ENCODE measurements around the gene AMZ1. TPM values are rescaled to one million over a fixed set of nuclear protein-coding genes. Genes with fewer than 3 reads are reported as not detected.

The AMZ1 gene
- total RNA-seq, 4 donors from 2014 or later = 0.64 TPM; not detected in 3

DNA sequence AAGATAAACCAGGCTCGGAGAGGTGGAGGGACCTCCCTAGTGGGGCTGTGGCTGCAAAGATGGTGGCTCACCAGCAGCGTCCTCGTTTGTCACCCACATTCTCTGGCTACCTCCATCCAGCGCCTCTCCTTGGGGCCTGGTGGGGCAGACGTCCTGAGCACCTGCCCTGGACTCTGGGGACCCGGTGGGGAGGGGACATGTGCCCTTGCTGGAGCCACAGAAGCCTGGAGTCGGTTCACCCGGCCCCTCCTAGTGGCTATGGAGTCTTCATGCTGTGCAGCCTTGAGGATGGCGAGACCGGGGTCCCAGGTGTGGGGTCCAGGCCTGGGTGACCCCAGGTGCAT lies 41.7 kb upstream of the AMZ1 start:
- TF ChIP-seq, protein P1, sequence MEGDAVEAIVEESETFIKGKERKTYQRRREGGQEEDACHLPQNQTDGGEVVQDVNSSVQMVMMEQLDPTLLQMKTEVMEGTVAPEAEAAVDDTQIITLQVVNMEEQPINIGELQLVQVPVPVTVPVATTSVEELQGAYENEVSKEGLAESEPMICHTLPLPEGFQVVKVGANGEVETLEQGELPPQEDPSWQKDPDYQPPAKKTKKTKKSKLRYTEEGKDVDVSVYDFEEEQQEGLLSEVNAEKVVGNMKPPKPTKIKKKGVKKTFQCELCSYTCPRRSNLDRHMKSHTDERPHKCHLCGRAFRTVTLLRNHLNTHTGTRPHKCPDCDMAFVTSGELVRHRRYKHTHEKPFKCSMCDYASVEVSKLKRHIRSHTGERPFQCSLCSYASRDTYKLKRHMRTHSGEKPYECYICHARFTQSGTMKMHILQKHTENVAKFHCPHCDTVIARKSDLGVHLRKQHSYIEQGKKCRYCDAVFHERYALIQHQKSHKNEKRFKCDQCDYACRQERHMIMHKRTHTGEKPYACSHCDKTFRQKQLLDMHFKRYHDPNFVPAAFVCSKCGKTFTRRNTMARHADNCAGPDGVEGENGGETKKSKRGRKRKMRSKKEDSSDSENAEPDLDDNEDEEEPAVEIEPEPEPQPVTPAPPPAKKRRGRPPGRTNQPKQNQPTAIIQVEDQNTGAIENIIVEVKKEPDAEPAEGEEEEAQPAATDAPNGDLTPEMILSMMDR (IDR thresholded peaks at IDR 0.05) = no peak
- TF ChIP-seq EP300 (IDR thresholded peaks at IDR 0.05; ENCODE audit: low read depth) = no peak
- TF ChIP-seq POLR2AphosphoS5 (IDR thresholded peaks at IDR 0.05) = no peak
- no peak for TF ChIP-seq POLR2A (IDR thresholded peaks at IDR 0.05)
- H3K27me3 ChIP-seq = no peaks in the 10 kb centered on the region
- H3K9me3 ChIP-seq = no peaks in the 10 kb centered on the region
- in situ Hi-C loops (cut with MboI; ENCODE audit: low pct_ligation_motif_present in 1 of 4, low pct_unique_long_range_greater_than_20kb in 1 of 4, low sequenced_read_pairs in 3 of 4) = no loop called here
- no peak overlapping the region for H3K27ac ChIP-seq
- H3K4me3 ChIP-seq = no peak overlapping the region
- 83% methylated on average over 8 of the region's 10 CpGs; no CpG with 5 or more reads in 1 of the 2 donors for WGBS, 2 donors (ENCODE audit: low coverage in 1 of 2)
- no peaks in the 10 kb centered on the region for H3K36me3 ChIP-seq
- H3K4me1 ChIP-seq = peaks cover 7 to 18% (median 12%) of the 10 kb centered on the region in 4 donors
- intact Hi-C loops (cut with DNase I; ENCODE audit: low total_unique reads) = no loop called here
- DNase-seq = no peak

GRCh38 chr7:2646680-2647571 lies 41.1 kb upstream of the AMZ1 start:
- Histone ChIP-seq H3K4me1 (peaks cover 3 to 13% (median 8%) of the 10 kb centered on the region in 4 donors), H3K27ac (no peak overlapping the region), H3K27me3 (no peaks in the 10 kb centered on the region), H3K4me3 (no peak overlapping the region), H3K36me3 (no peaks in the 10 kb centered on the region), H3K9me3 (no peaks in the 10 kb centered on the region)
- in situ Hi-C loops (cut with MboI; ENCODE audit: low pct_ligation_motif_present in 1 of 4, low pct_unique_long_range_greater_than_20kb in 1 of 4, low sequenced_read_pairs in 3 of 4) (no loop called here), intact Hi-C loops (cut with DNase I; ENCODE audit: low total_unique reads) (no loop called here)
- DNase-seq = no peak
- TF ChIP-seq, protein P1 (IDR thresholded peaks at IDR 0.05) = no peak
- TF ChIP-seq EP300 (IDR thresholded peaks at IDR 0.05; ENCODE audit: low read depth) (no peak), POLR2AphosphoS5 (IDR thresholded peaks at IDR 0.05) (no peak)
- WGBS, 2 donors (ENCODE audit: low coverage in 1 of 2) = 91% methylated on average over 62 of the region's 73 CpGs; no CpG with 5 or more reads in 1 of the 2 donors

GRCh38 chr7:2647594-2648172 lies 40.3 kb upstream of the AMZ1 start:
- no peaks in the 10 kb centered on the region for H3K27me3 ChIP-seq
- no peaks in the 10 kb centered on the region for H3K9me3 ChIP-seq
- WGBS, 2 donors (ENCODE audit: low coverage in 1 of 2) = 90% methylated on average over 9 of the region's 15 CpGs; no CpG with 5 or more reads in 1 of the 2 donors
- intact Hi-C loops (cut with DNase I; ENCODE audit: low total_unique reads) (no loop called here), in situ Hi-C loops (cut with MboI; ENCODE audit: low pct_ligation_motif_present in 1 of 4, low pct_unique_long_range_greater_than_20kb in 1 of 4, low sequenced_read_pairs in 3 of 4) (no loop called here)
- H3K4me1 ChIP-seq = peaks cover 0 to 10% (median 5%) of the 10 kb centered on the region in 4 donors
- TF ChIP-seq POLR2A (IDR thresholded peaks at IDR 0.05) (no peak), EP300 (IDR thresholded peaks at IDR 0.05; ENCODE audit: low read depth) (no peak), POLR2AphosphoS5 (IDR thresholded peaks at IDR 0.05) (no peak)
- TF ChIP-seq, protein P1 (IDR thresholded peaks at IDR 0.05) = no peak
- H3K27ac ChIP-seq = no peak overlapping the region
- no peaks in the 10 kb centered on the region for H3K36me3 ChIP-seq
- H3K4me3 ChIP-seq = no peak overlapping the region
- no peak for DNase-seq

DNA sequence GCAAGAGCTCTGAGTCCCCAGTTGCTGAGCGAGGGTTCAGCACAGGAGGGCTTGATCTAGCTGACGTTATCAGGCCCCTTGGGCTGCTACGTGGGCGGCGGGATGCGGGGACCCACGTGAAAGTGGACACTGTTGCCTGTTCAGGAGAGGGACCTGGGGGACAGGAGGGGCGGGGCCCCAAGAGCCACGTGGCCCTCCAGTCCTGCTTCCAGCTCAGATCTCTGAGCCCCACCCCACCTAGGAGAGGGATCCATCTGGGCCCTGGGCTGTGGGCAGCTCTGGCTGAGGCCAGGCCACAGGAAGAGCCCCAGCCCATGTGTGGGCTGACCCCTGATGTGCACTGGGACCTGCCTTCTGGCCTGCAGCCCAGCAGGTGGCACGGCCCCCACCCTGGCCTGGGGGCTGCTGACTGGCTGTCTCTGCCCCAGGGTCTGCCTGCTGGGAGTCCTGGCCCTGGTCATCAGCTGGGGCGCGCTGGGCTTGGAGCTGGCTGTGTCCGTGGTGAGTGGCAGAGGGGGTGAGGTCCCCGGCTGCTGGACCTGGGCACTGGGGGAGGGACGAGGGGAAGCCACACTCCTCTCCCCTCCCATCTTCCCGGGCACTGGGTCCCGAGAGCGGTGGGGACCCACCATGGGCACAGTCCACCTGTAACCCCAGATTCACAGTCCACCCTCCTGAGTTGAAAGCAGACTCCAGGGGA lies 38.7 kb upstream of the AMZ1 start:
- no peak overlapping the region for H3K4me3 ChIP-seq
- peaks cover 0 to 8% (median 4%) of the 10 kb centered on the region in 4 donors for H3K4me1 ChIP-seq
- H3K9me3 ChIP-seq = no peaks in the 10 kb centered on the region
- TF ChIP-seq, protein P1 (IDR thresholded peaks at IDR 0.05) = no peak
- TF ChIP-seq POLR2AphosphoS5 (IDR thresholded peaks at IDR 0.05) (no peak), POLR2A (IDR thresholded peaks at IDR 0.05) (no peak), EP300 (IDR thresholded peaks at IDR 0.05; ENCODE audit: low read depth) (no peak)
- intact Hi-C loops (cut with DNase I; ENCODE audit: low total_unique reads) = no loop called here
- H3K36me3 ChIP-seq = no peaks in the 10 kb centered on the region
- H3K27me3 ChIP-seq = no peaks in the 10 kb centered on the region
- in situ Hi-C loops (cut with MboI; ENCODE audit: low pct_ligation_motif_present in 1 of 4, low pct_unique_long_range_greater_than_20kb in 1 of 4, low sequenced_read_pairs in 3 of 4) = no loop called here
- no peak overlapping the region for H3K27ac ChIP-seq
- no peak for DNase-seq
- WGBS, 2 donors (ENCODE audit: low coverage in 1 of 2) = 92% methylated on average over 18 of the region's 18 CpGs; no CpG with 5 or more reads in 1 of the 2 donors
